NCI-H1417 (cell line): Measurements from ENCODE around the gene WDR64.

Source experiments
- DNase-seq, 3 experiments: peaks; one replicate each; lab custom pipeline; 2025; lab: John Stamatoyannopoulos, UW

The WDR64 gene

GRCh38 chr1:241631674-241632073 lies 20.4 kb upstream of the WDR64 start:
- no peak for DNase-seq

DNA sequence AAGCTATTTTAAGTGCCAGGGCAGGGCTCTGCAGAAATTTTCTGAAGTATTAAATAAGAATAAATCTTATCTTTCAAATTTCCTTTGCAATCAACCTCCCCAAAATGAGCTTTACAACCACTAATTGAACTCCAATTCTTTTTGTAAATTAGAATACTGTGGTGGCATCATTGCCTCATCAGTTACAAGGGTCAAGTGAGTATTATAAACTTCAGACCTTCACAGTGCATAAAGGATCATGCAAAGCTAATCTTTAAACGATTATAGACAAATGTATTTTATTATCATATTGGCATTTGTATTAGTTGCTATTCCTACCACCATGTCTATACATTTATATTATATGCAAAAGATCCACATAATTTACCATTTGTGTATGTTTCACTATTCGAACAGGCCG lies 19.1 kb upstream of the WDR64 start:
- no peak for DNase-seq

DNA sequence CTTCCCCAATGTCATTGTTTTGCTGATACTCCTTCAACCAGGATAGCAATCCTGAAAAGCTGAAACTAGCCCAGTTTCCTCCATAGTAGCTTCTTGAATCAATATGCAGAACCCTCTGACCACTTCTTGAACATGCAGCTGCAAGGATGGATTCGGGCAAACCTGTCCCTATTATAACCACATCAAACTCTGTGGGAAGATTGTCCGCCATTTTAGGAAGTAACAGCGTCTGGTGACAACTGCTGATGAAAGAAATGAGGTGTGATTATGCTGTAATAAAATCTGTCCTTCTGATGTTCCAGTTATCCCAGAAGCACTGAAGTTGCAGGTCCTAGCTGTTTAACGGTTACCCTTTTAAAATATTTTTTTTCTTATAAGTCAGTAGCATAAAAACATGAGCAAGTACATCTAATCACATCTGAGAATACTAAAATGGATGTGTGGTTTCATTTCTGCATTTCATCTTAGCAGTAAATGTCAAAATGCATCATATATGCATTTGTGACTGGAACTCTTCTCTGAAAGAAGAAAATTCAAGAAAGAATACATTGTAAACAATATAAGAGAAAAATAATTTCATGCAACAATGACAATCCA lies 16.4 kb upstream of the WDR64 start:
- DNase-seq, result no peak

GRCh38 chr1:241636291-241636690 lies 15.8 kb upstream of the WDR64 start:
- no peak for DNase-seq

GRCh38 chr1:241637046-241637590 lies 15.0 kb upstream of the WDR64 start:
- DNase-seq, result no peak

DNA sequence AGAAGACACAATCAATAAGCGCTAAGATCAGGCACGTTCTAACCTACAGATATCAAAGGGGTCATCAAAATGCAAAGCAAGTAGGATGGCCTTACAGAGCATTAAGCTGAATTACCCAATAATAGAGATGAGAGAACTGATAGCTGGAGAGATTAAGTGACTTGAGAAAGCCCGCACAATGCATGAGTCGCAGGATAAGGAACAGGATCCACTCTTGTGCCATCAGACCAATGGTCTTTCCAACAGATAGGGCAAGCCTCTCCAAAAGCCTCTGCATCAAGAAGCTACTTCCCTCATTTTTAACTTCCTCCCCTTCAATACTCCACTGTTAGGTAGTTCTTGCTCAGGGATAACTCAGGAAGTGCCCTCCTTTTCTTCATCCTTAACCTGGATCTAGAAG lies 14.5 kb upstream of the WDR64 start:
- DNase-seq, result no peak

GRCh38 chr1:241638099-241638682 lies 13.9 kb upstream of the WDR64 start:
- DNase-seq, result no peak

- peak in 2 of 3 experiments; percentile 41 to 53 for DNase-seq
These were observed 13.0 kb upstream of the WDR64 start for GRCh38 chr1:241638909-241639622.

DNA sequence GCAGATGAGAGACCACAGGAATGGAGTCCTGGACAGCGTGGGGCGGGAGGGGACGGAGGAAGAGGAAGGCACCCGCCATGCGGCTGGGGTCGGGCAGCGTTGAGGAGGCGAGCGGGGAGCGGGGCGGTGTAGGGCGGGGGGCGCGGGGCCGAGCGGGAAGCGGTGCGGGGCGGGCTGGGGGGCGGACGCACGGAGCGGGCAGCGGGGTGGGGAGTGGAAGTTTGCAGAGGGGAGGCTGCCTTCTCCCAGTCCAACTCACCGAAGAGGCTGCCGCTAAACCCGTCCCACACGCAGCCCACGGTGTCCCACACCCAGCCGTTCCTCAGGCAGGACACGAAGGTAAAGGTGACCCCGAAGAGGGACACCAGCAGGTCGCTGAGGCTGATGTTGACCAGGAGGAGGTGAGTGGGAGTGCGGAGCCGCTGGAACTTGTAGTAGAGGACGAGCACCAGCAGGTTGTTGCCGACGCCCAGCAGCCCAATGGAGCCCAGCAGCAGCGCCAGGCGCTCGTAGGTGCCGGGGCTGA lies 12.4 kb upstream of the WDR64 start:
- DNase-seq, result peak in 1 of 3 experiments; percentile 83

GRCh38 chr1:241640149-241640866 lies 11.8 kb upstream of the WDR64 start, which contains the start of the genes CHML and OPN3:
CHML (minus strand) TSS chr1:241640369; CDS start chr1:241635766, 4,603 bp downstream.
OPN3 (minus strand) TSS chr1:241640369; CDS start chr1:241640254, 115 bp downstream.
- peak; percentile 88 to 95 (median 93) for DNase-seq

DNA sequence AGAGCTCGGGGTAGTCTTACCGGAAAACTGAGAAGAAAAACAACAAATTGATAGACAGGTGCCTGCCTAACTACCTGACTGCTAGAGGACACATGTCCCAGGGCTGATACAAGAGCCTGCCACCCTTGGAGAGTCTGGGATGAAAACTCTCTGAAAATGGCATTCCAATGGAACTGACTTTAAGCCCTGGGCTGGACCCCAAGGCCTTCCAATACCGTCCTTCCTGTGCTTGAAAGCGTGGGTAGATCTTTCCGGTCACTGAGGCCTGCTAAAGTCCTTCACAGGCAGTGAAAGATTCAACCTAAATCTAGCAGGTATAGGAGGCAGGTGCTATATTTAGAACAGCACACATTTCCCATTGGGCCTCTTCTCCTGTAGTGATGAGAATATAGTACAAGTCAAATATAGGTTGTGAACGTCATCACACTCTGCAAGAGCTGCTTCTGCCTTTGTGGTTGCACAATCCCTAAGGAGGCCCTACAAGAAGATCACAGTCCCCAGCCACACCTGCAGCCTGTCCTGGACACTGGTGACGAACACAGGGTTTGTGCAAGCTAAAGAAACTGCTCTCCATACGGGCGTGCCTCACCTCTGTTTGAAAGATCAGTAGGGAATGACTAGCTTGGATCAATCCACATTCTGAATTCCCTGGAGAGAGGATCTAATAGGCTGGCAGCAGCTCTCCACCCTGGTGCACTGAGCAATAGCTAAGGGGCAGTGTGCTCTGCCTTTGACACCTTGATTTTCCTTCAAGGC lies 11.0 kb upstream of the WDR64 start:
- peak in 1 of 3 experiments; percentile 24 for DNase-seq

- DNase-seq, result no peak
These were observed 10.1 kb upstream of the WDR64 start for GRCh38 chr1:241641773-241642592.

DNA sequence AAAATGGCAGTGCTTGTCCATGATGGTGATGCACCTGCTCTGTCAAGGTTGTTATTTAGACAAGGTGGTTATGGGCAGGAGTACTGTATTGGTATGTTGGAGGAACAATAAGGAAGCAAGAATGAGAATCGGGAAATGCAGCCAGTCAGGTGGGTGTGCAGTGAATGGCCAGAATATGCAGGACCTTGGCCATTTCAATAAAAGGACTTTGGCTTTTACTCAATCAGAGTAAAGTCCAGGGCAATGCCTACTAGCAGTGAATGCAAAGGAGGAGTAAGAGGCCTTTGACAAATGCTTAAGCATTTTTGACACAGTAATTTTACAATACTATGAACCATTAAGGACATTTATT lies 9.5 kb upstream of the WDR64 start:
- no peak for DNase-seq

DNA sequence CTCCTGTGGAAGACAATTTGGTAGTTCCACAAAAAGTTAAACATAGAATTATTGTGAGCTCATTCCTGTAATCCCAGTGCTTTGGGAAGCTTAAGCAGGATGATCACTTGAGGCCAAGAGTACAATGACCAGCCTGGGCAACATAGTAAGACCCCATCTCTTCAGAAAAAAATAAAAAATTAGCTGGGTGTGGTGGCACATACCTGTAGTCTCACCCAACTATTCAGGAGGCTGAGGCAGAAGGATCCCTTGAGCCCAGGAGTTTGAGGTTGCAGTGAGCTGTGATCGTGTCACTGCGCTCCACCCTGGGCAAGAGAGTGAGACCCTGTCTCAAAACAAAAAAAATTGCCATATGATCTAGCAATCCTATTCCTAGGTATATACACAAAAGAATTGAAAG lies 7.8 kb upstream of the WDR64 start:
- no peak for DNase-seq

DNA sequence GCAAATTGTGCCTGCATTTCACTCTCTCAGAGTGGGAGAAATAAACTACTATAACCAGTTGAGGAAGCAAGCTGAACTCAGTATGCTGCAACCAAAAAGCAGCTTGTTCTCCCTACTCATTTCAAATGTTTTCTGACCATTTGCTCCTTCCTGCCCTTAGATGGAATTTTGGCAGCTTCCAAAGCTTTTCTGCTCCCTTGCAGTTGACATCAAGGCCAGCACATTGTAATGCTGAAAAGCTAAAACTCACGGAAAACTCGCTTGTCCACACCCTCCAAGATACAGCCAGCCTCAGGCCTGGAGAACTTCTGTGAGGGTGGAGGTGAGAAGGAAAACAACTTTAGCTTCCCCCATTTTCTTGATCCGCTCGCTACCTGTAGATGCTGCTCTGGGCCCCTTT lies 6.9 kb upstream of the WDR64 start:
- no peak for DNase-seq

GRCh38 chr1:241646201-241646600 lies 5.9 kb upstream of the WDR64 start:
- no peak for DNase-seq

GRCh38 chr1:241647658-241648057 lies 4.4 kb upstream of the WDR64 start:
- no peak for DNase-seq

DNA sequence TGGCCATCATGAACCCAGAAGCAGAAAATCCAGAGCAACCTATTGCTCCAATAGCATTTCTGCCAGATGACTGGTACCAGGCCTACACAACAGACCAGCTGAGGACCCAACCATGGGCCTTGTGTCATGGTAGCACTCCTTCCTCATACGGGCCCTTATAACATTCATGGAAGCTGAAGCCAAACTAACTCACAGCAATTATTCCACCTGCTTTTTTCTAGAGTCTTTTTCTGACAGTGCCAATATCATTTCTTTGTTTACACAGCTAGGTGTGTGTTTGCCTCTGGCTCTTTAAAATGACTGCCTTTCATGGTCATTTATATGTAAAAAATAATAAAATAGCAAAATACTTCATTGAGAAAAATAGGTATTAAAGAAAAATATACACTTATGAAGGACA lies 3.9 kb upstream of the WDR64 start:
- DNase-seq, result peak in 1 of 3 experiments; percentile 19

- no peak for DNase-seq
These were observed 1.9 kb downstream of the WDR64 start for GRCh38 chr1:241654019-241654418.

DNA sequence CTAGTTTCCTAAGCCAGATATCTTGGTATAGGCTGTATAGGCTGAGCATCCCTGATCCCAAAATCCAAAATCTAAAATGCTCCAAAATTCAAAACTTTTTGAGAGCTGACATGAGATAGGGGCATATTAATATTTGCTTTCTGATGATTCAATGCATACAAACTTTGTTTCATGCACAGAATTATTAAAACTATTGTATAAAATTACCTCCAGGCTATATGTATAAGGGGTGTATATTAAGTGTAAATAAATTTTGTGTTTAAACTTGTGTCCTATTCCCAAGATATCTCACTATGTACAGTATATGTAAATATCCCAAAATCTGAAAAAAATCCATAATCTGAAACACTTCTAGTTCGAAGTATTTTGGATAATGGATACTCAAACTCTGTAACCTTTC lies 2.6 kb downstream of the WDR64 start:
- no peak for DNase-seq
